Effector CD4-positive, alpha-beta T cell (primary cell): ENCODE results near the gene TRAIP.
A peak's percentile ranks its signal among the peaks of the same experiment; 100 is the strongest.

ENCODE experiments used
- DNase-seq: peaks from one replicate; pipeline ENCODE4 v3.0.0-alpha.2; 2020

The TRAIP gene

DNA sequence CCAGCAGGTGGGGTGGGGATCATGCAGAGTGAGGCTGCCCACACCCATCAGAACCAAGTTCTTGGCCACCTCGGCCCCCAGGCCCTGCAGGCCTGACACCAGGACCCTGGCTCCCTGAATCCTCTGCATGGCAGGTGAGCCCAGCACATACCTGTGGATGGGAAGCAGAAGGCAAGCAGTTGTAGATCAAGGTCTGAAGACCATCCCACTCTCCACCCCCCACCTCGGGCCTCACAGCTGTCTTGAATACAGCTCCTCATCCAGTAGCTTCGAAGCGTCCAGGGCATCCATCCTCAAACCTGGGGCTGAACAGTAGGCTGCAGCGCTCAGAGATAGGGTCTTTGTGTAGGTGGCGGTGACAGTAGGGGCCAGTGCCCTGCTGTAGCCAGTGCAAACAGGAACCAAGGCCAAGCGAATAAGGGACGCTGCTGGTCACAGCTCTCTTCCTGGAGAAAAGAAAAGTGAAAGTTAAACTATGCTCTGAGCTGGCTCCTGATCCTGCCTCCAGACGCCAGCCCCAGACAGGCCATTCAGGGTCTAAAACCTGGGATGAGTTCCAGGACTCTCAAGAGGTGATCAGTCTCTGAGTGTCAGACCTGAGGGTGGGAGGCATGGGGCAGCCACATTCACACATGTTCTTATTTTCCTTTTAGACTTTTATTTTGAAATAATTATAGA is 42.7 kb downstream of the TRAIP start, which contains the start of gene UBA7:
Gene UBA7 (minus strand): TSS at position 457 of the 678 bp plus-strand sequence. CDS start 166 bp downstream, at position 291.
- DNase-seq: no peak

- DNase-seq: no peak
Measured at GRCh38 chr3:49812916-49813496, 43.4 kb downstream of the TRAIP start.

GRCh38 chr3:49807431-49808114 is 48.8 kb downstream of the TRAIP start:
- DNase-seq: no peak

GRCh38 chr3:49806850-49807249 is 49.5 kb downstream of the TRAIP start:
- no peak for DNase-seq

- DNase-seq: no peak
Measured at GRCh38 chr3:49805897-49806701, 50.3 kb downstream of the TRAIP start.

DNA sequence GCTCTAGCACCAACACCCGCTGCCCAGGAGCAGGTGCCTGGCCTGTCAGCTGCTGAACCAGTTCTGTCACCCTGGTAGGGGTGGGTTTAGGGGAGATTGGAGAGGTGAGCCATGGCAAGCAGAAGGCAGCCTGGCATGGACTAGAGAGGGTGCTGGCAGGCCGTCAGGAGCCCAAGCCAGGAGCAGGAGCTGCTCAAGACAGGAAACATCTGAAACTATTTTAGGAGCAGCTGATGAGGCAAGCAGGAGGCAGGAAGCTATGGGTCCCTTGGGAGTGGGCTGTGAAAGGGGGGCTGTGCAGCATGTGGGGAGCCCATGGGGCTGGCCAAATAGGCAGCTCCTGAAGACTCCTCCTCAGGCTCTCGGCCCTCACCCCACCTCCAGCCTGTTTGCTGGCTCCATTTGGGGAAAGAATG is 51.0 kb downstream of the TRAIP start:
- DNase-seq: no peak

GRCh38 chr3:49804141-49805041 is 52.0 kb downstream of the TRAIP start:
- DNase-seq: no peak

GRCh38 chr3:49803465-49804140 is 52.8 kb downstream of the TRAIP start:
- DNase-seq: peak; percentile 45

GRCh38 chr3:49802719-49803464 is 53.5 kb downstream of the TRAIP start, which contains the start of gene INKA1:
INKA1 (plus strand) TSS chr3:49803261; CDS start chr3:49803393, 132 bp downstream.
- peak; percentile 86 for DNase-seq

- DNase-seq: no peak
Measured at GRCh38 chr3:49801160-49801559, 55.2 kb downstream of the TRAIP start.

- no peak for DNase-seq
Measured at GRCh38 chr3:49799761-49800160, 56.6 kb downstream of the TRAIP start, which contains the start of gene CDHR4. CDHR4 (minus strand) TSS chr3:49799873; CDS start chr3:49799812, 61 bp downstream.

GRCh38 chr3:49799105-49799504 is 57.3 kb downstream of the TRAIP start:
- DNase-seq: no peak

DNA sequence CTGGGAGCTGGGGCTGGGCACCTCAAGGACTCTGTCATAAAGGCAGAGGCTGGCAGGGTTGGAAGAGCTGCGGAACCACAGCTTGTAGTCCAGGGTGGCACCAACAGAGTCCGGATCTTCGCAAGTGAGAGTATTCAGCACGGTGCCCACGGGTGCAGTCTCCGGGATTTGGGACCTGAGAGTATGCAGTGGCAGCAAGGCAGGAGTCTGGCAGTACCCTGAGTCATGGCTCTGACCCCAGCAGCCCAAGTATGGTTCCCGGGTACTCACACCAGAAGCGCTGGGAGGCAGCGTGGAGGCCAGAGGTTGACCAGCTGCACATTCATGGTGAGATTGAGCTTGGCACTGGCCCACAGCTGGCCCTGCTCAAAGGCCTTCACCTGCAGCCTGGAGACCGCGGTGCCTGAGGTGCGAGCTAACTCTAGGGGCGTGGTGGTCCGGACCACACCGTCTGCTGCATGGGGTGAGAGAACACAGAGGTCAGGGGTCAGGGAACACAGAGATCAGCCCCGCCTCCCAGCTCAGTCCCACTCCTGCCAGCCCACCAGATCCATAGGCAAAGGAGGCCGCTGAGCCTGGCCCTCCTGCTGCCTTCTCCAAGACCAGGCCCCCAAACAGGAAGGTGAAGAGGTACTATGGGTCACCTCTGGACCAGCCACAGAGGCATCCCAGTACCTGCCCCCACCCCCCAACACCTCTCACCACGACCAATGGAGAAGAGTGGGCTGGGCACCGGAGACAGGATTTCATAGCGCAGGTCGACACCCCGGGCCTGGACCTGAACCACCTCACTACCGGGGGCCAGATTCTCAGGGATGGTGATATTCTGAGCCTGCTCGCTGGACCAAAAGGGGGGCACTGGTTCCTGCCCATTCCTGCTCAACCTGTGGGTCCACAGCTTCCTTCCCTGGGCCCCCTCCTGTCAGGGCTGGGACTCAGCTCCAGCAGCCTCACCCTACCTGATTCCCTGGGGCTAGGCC is 61.1 kb downstream of the TRAIP start:
- no peak for DNase-seq

- DNase-seq: no peak
Measured at GRCh38 chr3:49794431-49794830, 61.9 kb downstream of the TRAIP start.

- DNase-seq: no peak
Measured at GRCh38 chr3:49793486-49794085, 62.8 kb downstream of the TRAIP start.

DNA sequence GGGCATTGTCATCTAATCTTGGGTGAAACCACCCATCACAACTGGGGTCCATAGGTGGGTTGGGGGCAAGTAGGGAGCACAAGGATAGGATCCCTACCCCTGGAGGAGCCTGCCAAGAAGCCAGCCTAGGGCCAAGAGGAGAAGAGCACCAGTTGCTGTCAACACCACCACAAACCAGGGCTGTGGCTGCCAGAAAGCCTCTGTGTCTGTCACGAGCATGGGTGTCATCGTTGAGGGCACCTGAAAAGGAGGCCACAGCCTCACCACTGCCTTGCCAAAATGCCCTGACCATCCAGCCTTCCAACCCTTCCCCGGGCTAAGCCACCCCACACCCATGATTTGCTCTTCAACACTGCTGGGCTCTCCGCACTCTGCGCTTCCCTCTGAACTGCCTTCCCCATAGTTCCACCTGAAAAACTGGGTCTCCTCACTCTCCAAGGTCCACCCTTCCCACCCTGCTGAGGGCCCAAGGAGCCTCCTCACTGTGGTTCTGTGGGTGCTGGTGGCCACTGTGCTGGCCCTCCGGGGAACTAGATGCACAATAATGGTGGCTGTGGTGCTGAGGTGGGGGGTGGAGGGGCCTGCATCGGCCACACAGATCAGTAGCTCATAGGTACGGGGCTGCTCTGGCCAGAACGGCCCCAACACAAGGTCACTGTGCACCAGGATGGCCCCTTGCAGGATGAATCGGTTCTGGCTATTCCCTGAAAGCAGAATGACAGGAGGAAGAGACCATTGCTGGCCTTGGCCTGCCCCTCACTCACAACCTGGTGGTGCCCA is 63.8 kb downstream of the TRAIP start:
- no peak for DNase-seq

DNA sequence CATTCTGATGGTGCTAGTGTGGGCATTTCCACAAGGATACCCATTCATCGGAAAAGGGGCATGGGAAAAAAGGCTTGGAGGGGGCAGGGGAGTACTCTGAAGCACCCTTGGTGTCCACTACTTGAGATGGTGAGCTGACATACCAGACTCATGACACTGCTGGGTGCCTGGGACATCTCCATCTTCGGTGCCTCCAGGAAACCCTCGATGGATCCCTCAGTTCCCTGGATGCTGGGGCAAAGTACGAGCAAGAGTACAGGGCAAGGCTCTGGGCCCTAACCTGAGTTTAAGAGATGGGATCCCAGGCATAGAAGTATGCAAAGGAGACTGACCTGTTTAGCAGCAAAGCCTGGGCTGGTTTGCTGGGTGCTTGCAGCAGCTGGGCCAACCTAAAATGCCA is 64.8 kb downstream of the TRAIP start:
- DNase-seq: no peak
